Measurements from ENCODE around the gene DEPDC1B.
"Not testable (repeated sequence)": the region's sequence is repeated elsewhere in the genome, so short reads cannot be mapped to it uniquely, and the experiment has no call there.

DEPDC1B gene, protein sequence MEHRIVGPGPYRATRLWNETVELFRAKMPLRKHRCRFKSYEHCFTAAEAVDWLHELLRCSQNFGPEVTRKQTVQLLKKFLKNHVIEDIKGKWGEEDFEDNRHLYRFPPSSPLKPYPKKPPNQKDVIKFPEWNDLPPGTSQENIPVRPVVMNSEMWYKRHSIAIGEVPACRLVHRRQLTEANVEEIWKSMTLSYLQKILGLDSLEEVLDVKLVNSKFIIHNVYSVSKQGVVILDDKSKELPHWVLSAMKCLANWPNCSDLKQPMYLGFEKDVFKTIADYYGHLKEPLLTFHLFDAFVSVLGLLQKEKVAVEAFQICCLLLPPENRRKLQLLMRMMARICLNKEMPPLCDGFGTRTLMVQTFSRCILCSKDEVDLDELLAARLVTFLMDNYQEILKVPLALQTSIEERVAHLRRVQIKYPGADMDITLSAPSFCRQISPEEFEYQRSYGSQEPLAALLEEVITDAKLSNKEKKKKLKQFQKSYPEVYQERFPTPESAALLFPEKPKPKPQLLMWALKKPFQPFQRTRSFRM

DNA sequence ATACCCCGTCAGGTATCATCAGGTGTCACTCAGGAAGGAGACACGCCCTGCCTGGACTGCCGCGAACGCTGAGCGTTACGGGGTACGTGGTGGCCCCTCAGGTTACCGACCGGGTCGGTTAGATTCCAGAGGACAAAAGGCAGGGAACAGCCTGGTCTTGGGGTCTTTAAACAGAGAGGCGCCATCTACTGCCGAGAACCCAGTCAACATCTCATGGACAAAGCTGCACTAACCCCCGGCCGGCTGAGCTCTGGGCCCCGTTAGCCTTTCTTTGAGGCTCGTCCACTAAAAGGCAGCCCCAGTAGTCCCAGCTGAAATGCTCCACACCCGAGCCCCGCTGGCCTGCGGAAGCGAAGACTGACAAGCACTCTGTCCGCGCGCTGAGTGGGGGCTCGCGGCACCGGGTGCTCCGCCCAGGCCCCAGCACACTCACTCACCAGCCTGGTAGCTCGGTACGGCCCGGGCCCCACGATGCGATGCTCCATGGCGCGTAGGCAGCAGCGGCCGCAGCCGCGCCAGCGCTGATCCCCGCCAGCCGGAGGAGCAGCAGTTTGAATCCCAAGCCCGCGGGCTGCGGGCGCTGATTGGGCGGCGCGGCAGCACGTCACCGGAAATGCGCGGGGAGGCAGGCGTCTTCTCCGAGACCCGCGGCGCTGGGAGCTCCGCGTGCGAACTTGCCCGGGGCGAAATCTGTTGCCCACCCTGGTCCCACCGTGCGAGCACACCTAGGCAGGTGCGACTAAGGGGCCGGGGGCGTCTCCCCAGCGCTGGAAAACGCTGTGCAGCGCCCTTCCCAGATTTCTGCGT, at the start of gene DEPDC1B:
DEPDC1B (minus strand) TSS at position 558 of the 807 bp plus-strand sequence; CDS start at position 485, 73 bp downstream.
- DNase-seq, result peak; percentile 79

DNA sequence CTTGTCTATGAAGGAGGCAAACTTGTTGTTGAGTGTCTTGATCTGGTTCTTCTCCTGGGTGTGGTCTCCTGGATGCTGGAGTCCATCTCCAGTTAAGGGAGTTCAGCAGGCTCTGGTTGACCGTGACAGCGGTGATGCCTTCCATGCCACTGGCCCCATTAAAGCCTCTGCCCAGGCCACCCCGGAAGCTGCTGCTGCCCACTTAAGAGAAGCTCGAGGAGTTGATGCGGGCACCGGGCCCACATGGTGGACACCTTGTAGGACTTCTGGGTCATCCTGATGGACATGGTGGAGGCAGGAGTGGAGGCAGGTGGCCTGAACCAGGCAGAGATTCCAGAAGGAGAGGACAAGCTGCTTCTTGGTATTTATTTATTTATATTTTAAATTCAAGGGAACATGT, 44.7 kb upstream of the DEPDC1B start:
- DNase-seq, result no peak

DNA sequence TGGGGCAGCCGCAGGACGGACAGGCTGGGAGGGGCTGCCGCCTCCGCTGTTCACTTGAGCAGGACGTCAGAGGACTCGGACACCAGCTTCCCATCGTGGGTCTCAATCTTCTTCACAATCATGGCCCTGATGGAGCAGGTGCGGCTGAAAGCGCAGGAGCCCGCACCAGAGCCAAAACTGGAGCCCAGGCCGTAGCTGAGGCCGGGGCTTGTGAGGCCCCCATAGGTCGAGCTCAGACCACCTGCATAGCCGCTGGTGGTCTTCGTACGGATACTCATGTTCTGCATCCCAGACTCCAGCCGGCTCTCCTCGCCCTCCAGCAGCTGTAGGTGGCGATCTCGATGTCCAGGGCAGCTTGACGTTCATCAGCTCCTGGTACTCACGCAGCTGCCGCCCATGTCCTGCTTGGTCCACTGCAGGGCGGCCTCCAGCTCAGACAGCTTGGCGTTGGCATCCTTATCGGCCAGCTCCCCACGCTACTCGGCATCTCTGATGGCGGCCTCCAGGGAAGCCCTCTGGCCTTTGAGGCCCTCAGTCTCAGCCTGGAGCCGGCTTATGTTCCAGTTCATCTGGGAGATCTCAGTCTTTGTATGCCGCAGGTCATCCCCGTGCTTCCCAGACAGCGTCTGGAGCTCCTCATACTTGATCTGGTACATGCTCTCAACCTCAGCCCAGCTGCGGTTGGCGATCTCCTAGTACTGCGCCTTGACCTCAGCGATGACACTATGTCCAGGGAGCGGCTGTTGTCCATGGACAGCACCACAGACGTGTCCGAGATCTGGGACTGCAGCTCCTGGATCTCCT, 43.7 kb upstream of the DEPDC1B start:
- no peak for DNase-seq

DNA sequence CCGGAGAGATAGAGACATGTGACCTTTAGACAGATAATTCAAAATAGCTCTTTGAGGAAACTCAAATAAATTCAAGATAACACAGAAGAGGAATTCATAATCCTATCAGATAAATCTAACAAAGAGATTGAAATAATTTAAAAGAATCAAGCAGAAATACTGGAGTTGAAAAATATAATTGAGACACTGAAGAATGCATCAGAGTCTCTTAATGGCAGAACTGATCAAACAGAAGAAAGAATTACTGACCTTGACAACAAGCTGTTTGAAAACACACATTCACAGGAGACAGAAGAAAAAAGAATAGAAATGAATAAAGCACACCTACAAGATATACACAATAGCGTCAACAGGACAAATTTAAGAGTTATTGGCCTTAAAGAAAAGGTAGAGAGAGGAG, 40.4 kb upstream of the DEPDC1B start:
- DNase-seq, result no peak

DNA sequence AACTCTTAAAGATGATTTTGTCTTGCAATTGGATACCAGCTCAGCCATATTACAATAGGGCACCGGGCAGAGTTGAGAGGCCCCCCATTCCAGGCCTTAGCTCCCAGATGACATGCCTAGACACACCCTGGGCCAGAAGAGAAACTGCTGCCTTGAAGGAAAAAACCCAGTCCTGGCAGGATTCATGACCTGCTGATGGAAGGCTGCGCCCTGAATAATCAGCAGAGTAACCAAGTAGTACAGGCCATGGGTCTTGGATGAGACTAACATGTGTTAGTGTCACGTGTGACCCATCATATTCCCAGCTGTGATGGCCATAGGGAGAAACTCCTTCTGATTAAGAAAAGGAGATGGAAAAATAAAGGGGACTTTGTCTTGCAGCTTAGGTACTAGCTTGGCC, 39.0 kb upstream of the DEPDC1B start:
- no peak for DNase-seq

DNA sequence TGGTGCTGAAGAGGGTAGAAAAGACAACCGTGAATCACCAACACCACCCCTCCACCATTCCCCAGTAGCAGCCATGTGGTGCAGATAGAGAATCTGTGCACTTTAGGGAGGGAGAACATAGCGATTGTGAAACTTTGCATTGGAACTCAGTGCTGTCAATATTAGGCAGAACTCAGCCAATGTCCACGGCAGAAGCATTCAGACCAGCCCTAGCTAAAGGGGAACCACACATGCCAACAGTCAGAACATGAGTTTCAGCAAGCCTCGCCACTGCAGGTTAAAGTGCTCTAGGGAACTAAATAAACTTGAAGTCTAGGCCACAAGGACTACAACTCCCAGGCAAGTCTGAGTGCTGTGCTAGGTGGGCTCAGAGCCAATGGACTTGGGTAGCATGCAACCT, 38.5 kb upstream of the DEPDC1B start:
- no peak for DNase-seq

DNA sequence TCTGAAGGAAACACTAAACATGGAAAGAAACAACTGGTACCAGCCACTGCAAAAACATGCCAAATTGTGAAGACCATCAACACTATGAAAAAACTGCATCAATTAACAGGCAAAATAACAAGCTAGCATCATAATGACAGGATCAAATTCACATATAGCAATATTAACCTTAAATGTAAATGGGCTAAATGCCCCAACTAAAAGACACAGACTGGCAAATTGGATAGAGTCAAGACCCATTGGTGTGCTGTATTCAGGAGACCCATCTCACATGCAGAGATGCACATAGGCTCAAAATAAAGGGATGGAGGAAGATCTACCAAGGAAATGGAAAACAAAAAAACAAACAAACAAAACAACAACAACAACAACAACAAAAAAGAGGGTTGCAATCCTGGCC, 30.9 kb upstream of the DEPDC1B start:
- not testable (repeated sequence) for DNase-seq

DNA sequence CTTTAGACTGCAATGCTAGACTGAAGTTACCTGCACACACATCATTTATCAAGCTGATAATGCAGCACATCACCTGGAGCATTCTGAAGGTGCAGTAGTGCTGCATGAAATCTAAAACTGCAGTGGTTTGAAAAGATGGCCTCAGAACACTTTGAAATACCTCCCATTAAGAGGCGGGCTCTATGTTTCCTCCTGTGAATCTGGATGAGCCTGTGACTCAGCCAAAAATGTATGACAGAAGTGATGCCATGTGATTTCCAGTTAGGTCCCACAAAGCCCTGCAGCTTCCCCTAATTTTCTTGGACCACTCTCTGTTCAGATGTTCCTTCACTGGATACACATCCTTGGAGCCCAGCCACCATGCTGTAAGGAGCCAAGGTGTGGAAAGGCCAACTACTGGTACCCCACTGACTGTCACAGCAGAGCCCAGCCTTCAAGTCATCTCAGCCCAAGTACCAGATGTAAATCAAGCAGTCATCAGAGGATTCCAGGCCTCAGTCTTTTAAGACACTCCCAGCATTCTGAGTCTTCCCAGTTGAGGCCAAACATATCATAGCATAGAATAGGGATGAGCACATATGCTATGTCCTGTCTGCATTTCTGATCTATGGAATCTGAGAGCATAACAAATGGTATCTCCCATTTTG, 27.2 kb upstream of the DEPDC1B start:
- DNase-seq, result no peak

DNA sequence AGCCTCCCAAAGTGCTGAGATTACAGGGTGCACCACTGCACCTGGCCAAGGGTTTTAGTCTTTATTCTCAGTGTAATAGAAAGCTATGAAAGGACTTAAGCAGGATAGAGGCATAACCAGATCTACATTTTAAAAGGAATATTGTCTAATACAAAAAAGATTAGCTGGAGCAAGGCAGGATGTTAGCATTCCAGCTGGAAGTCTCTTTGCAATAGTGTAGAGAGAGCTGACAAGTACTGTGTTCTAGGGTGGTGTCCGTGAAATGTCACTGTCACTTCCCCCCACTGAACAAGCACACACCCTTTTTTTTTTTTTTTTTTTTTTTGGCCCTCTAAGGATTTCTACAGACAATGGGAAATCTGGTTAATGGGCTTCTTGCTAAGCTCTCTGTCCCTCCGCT, 24.2 kb upstream of the DEPDC1B start:
- DNase-seq, result no peak

DNA sequence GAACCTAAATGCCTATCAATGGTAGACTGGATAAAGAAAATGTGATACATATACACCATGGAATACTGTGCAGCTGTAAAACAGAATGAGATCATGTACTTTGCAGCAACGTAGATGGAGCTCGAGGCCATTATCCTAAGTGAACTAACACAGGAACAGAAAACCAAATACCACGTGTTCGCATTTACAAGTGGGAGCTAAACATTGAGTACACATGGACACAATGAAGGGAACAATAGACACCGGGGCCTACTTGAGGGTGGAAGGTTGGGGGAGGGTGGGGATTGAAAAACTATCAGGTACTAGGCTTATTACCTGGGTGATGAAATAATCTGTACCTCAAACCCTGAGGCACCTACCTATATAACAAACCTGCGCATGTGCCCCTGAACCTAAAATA, 22.4 kb upstream of the DEPDC1B start:
- no peak for DNase-seq

DNA sequence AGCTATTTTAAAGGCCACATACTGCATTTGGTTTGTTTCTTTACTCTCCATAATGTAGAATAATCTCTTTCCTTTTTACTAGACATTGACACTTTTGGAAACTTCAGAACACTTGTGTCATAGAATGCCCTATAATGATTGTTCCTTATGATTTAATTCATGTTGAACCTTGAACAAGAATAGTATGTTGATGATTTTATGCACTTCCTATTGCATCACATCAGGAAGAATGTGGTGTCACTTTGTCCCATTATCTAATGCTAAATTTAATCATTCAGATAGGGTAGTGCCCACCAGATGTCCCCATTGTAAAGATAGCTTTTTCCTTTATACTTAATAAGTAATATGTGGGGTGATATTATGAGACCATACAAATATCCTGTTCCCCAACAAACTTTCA, 19.4 kb upstream of the DEPDC1B start:
- DNase-seq, result no peak

DNA sequence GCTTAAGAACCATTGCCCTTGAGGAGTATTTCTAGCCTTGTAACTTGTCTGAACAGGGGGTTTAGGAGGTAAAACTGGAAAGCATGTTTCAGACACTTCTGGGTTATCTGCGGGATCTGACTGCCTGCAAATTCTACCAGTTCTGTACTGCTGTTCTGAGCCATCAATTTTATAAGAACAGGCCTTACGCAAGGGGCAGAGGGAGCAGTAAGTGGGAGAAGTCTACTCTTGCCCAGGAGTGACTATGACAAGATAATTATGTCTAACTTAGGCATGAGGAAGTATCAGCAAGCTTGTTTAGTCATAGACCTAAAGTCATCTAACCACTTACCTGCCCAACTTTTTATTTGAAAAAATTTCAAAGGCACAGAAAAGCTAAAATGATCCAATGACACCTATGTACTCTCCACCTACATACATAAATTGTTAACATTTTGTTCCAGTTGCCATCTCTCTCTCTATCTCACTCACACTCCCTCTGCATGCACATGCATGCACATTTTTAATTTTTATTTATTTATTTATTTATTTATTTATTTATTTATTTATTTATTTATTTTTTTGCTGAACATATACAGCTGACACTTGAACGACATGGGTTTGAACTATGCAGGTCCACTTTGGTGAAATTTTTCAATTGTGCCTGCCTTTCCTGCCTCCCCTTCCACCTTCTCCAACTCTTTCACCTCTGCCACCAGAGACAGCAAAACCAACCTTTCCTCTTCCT, 18.4 kb upstream of the DEPDC1B start:
- no peak for DNase-seq

DNA sequence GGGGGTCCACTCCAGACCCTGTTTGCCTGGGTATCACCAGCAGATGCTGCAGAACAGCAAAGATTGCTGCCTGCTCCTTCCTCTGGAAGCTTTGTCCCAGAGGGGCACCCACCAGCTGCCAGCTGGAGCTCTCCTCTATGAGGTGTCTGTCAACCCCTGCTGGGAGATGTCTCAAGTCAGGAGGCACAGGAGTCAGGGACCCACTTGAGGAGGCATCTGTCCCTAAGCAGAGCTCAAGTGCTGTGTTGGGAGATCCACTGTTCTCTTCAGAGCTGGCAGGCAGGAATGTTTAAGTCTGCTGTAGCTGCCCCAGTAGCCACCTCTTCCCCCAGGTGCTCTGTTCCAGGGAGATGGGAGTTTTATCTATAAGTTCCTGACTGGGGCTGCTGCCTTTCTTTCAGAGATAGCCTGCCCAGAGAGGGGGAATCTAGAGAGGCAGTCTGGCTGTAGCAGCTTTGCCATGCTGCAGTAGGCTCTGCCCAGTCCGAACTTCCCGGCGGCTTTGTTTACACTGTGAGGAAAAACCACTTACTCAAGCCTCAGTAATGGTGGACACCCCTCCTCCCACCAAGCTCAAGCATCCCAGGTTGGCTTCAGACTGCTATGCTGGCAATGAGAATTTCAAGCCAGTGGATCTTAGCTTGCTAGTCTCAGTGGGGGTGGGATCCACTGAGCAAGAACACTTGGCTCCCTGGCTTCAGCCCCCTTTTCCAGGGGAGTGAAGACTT, 15.4 kb upstream of the DEPDC1B start:
- DNase-seq, result not testable (repeated sequence)

DNA sequence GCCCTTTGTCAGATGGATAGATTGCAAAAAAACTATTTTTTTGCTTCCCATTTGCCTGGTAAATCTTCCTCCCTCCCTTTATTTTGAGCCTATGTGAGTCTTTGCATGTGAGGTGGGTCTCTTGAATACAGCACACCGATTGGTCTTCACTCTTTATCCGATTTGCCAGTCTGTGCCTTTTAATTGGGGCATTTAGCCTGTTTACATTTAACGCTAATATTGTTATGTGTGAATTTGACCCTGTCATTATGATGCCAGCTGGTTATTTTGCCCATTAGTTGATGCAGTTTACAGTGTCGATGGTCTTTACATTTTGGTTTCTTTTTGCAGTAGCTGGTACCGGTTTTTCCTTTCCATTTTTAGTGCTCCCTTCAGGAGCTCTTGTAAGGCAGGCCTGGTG, 13.0 kb upstream of the DEPDC1B start:
- DNase-seq, result no peak

DNA sequence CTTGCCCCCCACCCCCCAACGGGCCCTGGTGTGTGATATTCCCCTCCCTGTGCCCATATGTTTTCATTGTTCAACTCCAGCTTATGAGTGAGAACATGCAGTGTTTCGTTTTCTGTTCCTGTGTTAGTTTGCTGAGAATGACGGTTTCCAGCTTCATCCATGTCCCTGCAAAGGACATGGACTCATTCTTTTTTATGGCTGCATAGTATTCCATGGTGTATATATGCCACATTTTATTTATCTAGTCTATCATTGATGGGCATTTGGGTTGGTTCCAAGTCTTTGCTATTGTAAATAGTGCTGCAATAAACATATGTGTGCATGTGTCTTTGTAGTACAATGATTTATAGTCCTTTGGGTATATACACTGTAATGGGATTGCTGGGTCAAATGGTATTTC, 11.9 kb upstream of the DEPDC1B start:
- DNase-seq, result not testable (repeated sequence)

DNA sequence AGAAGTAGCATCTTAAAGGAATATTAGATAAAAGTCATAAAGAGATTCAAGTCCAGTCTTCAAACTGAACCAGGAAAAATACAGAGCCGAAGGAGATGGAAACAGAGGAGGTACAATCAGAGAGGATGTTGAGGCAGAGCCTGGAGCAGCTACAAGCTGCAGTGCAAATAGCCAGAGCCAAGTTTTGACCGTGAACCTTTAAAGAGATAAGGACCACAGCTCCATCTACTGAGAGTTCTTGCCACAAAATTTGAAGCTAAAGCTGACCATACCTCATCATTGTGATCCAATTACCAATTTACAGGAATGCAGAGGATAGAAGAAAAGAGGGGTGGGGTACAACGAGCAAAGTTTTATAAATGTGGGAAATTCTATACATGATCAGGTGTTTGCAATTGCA, 10.4 kb upstream of the DEPDC1B start:
- no peak for DNase-seq

DNA sequence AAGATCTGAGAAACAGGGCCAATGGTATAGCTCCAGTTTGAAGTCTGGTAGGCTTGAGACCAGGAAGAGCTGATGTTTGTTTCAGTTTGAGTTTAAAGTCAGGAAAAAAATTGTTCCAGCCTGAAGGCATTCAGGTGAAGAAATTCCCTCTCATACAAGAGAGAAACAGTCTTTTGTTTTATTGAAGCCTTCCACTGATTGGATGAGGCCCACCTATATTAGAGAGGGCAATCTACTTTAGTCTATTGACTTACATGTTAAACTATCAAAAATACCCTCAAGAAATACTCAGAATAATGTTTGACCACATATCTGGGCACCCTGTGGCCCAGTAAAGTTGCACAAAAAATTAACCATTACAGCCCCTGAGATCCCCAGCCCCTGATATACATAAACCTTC, 5.2 kb upstream of the DEPDC1B start:
- no peak for DNase-seq

DNA sequence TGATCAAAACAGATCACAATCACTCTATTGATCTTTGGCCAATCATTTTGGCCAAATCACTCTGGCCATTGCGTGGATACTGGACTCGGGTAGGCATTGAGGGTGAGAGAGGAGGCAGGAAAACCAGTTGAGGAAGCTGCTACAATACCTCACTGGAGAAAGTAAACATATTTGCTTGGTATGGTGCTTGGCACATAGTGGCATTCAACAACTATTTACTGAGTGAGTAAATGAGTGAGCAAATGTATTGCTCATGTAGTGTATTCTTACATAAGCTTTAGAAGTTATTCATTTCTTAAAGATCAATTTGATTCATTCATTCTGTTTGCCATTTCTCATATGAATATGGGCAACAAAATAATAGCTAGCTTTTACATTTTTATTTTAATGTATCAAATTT, 4.0 kb upstream of the DEPDC1B start:
- DNase-seq, result no peak

DNA sequence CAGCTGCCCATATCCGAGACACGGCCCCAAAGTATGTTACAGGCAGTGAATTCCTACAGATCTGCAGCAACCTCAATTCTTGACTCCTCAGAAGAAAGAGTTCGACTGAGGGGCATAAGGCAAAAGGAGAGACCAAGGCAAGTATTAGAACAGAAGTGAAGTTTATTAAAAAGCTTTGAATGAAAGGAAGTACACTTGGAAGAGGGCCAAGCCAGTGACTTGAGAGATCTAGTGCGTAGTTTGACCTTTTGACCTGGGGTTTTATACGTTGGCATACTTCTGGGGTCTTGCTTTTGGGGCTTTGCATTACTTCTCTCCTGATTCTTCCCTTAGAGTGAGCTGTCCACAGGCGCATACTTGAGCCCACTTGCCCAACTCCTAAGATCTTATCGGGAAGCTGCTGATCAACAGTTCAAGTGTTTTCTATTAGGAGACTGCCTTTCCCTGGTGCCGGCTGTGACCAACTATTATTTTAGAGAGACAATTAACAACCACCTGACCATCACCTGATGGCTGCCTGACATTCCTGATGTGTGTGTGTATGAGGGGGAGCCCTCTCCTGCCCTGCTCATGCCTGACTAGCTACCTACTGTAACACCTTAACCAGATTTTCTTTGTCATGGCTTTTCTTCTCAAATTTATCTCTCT, 1.5 kb upstream of the DEPDC1B start:
- DNase-seq, result no peak

DNA sequence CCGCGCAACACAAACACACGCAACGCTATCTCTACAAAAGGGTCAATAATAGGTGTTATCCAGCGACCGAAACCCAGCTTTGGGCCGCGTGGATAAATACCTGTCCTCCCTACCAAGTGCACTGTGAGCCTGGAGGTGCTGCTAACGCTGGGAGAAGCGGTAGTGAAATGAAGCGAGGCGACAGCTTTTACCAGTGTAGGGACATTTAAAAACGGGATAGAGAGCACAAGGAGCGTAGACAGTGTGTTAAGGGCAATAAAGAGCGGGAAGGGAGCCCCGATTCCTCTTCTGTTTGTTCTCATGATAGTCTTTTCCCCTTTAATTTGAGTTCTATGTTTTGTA, 421 bp upstream of the DEPDC1B start:
- DNase-seq, result no peak

DNA sequence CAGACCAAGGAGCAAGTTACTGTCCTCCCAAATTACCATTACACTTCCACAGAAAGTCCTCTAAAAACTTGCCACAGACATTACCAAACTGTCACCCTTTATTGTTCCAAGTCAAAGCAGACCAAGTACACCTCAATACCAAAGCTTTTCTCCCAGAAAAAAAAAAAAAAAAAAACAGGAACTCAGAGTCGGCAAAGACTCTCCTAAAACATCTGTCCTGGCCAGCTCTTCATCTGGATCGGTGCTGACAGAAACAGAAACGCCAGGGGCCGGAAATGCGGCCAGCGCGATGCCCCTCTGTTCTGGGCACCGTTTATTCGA, 718 bp downstream of the DEPDC1B start:
- DNase-seq, result no peak

Measured in T1000 (cell line).